ENCODE results near the gene FAM13A. TPM values are rescaled to one million over a fixed set of nuclear protein-coding genes. Genes with fewer than 3 reads are reported as not detected.

The FAM13A gene
- total and polyA plus RNA-seq, 2 of the 13 experiments (the other 11 are each of a cell fraction or from before 2014, with no cell fraction given), result 1.2 to 36.2 TPM

DNA sequence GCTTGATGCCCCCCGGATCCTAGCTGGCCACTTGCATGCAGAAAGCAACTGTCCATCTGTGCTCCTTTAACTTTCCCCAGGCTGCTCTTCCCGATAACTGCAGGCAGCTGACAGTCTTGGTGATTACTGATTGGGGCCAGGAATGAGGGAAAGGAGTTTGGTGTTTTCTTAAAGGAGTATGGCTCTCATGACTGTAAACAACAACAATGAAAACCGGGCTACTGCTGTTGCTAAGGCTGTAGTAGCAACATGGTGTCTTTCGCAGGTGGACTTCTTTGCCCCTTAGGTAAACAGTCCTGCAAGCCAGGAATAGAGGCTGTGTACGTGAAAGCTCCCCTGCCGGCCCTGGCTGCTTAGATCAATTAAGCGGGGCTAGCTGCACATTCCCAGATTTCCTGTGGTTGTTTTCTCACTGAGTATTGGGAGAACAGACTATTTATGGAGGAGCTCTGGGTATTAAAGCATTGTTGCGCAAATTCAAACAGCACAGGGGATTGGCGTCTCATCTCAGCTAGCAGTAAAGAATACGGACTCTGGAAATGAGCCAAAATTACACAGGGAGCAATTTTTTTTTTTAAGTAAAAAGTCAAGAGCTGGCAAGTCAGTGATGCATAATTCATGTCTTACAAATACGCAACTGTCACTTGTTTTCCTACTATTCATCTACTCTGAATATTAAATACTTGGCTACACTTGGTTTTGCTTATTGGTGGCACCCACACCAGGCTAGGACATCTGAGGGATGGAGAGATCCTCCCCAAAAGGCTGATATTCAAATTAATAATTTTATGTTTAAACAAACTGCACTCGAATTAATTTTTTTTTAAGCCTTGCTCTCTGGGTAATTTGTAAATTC is 297.7 kb downstream of the FAM13A start (continued):
- TF ChIP-seq ZSCAN21 (CRISPR knock-in tag; IDR thresholded peaks at IDR 0.05; ENCODE audit: borderline replicate concordance) (no peak), KLF13 (CRISPR knock-in tag; IDR thresholded peaks at IDR 0.05) (no peak), SKI (IDR thresholded peaks at IDR 0.05; ENCODE audit: partially characterized antibody) (no peak), SPEN (CRISPR knock-in tag; IDR thresholded peaks at IDR 0.05; ENCODE audit: low read depth) (no peak), SRF (IDR thresholded peaks at IDR 0.05; ENCODE audit: low read depth, low read length) (no peak), RORA (CRISPR knock-in tag; IDR thresholded peaks at IDR 0.05) (no peak), ZNF124 (CRISPR knock-in tag; IDR thresholded peaks at IDR 0.05) (no peak), ZBTB38 (CRISPR knock-in tag; IDR thresholded peaks at IDR 0.05) (peak; percentile 39; the same call in 1 of the 2 replicates), ZNF709 (CRISPR knock-in tag; IDR thresholded peaks at IDR 0.05) (no peak), ELF1 (CRISPR knock-in tag; IDR thresholded peaks at IDR 0.05) (no peak), ZNF33B (CRISPR knock-in tag; IDR thresholded peaks at IDR 0.05) (no peak), RBM39 (IDR thresholded peaks at IDR 0.05; ENCODE audit: low read depth, low read length, poor library complexity, severe bottlenecking) (no peak), ZNF746 (CRISPR knock-in tag; IDR thresholded peaks at IDR 0.05) (no peak), SCMH1 (CRISPR knock-in tag; IDR thresholded peaks at IDR 0.05; ENCODE audit: borderline replicate concordance) (no peak), ZNF160 (CRISPR knock-in tag; IDR thresholded peaks at IDR 0.05) (no peak), HOXA9 (CRISPR knock-in tag; IDR thresholded peaks at IDR 0.05; ENCODE audit: borderline replicate concordance) (no peak), CAMTA2 (CRISPR knock-in tag; IDR thresholded peaks at IDR 0.05; ENCODE audit: borderline replicate concordance) (no peak), ZNF670 (CRISPR knock-in tag; IDR thresholded peaks at IDR 0.05; ENCODE audit: borderline replicate concordance) (no peak), DR1 (CRISPR knock-in tag; IDR thresholded peaks at IDR 0.05) (no peak), POLR2AphosphoS5 (IDR thresholded peaks at IDR 0.05; ENCODE audit: low read depth, low read length) (no peak; the same call in 1 of the 2 replicates), ZNF761 (CRISPR knock-in tag; conservative IDR thresholded peaks at IDR 0.05) (no peak), ATF7-NPFF (CRISPR knock-in tag; IDR thresholded peaks at IDR 0.05; ENCODE audit: low read depth) (no peak), ZNF563 (CRISPR knock-in tag; IDR thresholded peaks at IDR 0.05) (no peak), ZNF44 (CRISPR knock-in tag; IDR thresholded peaks at IDR 0.05) (no peak), SATB2 (CRISPR knock-in tag; IDR thresholded peaks at IDR 0.05) (no peak), NCOR1 (IDR thresholded peaks at IDR 0.05; ENCODE audit: borderline replicate concordance, low read length) (no peak), ZNF207 (IDR thresholded peaks at IDR 0.05; ENCODE audit: borderline replicate concordance) (no peak), ZKSCAN8 (CRISPR knock-in tag; IDR thresholded peaks at IDR 0.05; ENCODE audit: borderline replicate concordance) (peak; percentile 22; the same call in 1 of the 2 replicates)
- TF ChIP-seq, protein P1, sequence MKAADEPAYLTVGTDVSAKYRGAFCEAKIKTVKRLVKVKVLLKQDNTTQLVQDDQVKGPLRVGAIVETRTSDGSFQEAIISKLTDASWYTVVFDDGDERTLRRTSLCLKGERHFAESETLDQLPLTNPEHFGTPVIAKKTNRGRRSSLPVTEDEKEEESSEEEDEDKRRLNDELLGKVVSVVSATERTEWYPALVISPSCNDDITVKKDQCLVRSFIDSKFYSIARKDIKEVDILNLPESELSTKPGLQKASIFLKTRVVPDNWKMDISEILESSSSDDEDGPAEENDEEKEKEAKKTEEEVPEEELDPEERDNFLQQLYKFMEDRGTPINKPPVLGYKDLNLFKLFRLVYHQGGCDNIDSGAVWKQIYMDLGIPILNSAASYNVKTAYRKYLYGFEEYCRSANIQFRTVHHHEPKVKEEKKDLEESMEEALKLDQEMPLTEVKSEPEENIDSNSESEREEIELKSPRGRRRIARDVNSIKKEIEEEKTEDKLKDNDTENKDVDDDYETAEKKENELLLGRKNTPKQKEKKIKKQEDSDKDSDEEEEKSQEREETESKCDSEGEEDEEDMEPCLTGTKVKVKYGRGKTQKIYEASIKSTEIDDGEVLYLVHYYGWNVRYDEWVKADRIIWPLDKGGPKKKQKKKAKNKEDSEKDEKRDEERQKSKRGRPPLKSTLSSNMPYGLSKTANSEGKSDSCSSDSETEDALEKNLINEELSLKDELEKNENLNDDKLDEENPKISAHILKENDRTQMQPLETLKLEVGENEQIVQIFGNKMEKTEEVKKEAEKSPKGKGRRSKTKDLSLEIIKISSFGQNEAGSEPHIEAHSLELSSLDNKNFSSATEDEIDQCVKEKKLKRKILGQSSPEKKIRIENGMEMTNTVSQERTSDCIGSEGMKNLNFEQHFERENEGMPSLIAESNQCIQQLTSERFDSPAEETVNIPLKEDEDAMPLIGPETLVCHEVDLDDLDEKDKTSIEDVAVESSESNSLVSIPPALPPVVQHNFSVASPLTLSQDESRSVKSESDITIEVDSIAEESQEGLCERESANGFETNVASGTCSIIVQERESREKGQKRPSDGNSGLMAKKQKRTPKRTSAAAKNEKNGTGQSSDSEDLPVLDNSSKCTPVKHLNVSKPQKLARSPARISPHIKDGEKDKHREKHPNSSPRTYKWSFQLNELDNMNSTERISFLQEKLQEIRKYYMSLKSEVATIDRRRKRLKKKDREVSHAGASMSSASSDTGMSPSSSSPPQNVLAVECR (CRISPR knock-in tag; IDR thresholded peaks at IDR 0.05; ENCODE audit: borderline replicate concordance), result no peak
